Measurements from ENCODE around the gene CHPF2.

The CHPF2 gene

DNA sequence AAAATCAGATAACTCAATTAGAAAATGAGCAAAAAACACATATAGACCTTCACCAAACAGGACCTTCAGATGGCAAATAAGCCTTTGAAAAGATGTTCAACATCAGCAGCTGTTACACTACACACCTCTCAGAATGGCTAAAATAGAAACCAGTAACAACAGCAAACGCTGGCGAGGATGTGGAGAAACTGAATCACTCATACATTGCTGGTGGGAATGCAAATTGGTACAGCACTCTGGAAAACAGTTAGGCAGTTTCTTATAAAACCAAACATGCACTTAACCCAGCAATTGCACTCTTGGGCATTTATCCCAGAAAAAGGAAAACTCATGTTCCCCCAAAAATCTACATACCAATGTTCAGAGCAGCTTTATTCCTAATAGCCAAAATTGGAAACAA, 53.9 kb downstream of the CHPF2 start:
- DNase-seq (ENCODE audit: low read depth), result no peak

Data from GM04503 (cell line).